UCSD-AML1 (cell line): ENCODE results near the gene PROSER3.

Experiments
- DNase-seq: peaks from one replicate; lab custom pipeline; 2025; ENCODE audit not compliant: unreplicated experiment; lab: John Stamatoyannopoulos, UW

The PROSER3 gene

GRCh38 chr19:35775298-35776101 is 17.5 kb downstream of the PROSER3 start, which contains the start of gene ARHGAP33:
Gene ARHGAP33 (plus strand): TSS chr19:35775564. CDS start chr19:35775659, 95 bp downstream.
- peak; percentile 98 for DNase-seq

DNA sequence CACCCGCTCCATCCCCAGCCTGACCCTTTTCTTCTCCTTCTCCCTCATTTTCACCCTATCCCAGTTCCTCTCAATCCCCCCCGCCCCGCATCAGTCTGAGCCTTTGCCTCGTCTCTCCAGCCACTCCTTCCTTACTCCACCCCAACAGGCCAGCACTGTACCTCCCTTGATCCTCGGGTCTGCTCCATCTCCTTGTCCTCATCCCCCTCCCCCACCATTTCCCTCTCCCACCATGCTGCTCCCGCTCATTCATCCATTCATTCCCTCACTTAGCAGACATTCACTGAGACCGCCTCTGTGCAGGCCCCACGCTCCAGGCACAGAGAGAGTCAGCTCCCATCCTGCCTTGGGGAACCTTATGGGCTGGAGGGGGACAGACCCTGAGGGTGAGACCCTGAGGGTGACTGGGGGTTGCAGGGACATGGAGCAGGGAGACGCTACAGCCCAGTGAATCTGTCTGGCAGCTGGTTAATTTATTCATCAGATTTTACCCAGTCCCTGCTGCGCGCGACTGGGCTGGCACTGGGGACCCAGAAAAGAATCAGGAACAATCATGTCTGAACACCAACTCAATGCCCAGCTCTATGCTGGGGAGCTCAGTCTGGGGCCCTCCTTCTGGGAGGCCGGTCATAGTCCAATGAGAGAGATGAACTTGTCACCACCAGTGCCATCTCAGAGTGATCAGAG is 18.3 kb downstream of the PROSER3 start:
- DNase-seq = no peak

- no peak for DNase-seq
These were observed 19.3 kb downstream of the PROSER3 start for GRCh38 chr19:35777086-35777841.

- DNase-seq = no peak
These were observed 20.0 kb downstream of the PROSER3 start for GRCh38 chr19:35777961-35778360.

GRCh38 chr19:35779033-35779432 is 21.1 kb downstream of the PROSER3 start:
- no peak for DNase-seq

DNA sequence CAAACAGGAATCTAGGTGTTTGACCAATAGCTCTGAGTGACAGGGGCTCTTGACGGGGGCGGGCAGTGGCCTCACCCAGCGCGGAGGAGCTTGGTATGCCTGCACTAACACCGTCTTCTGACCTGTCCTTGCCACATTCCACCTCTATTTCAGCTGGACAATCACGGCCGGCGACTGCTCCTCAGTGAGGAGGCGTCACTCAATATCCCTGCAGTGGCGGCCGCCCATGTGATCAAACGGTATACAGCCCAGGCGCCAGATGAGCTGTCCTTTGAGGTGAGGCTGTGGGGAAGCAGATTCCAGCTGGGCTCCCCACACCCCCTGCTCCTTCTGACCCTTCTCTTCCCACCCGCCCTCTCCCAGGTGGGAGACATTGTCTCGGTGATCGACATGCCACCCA is 22.1 kb downstream of the PROSER3 start:
- no peak for DNase-seq

DNA sequence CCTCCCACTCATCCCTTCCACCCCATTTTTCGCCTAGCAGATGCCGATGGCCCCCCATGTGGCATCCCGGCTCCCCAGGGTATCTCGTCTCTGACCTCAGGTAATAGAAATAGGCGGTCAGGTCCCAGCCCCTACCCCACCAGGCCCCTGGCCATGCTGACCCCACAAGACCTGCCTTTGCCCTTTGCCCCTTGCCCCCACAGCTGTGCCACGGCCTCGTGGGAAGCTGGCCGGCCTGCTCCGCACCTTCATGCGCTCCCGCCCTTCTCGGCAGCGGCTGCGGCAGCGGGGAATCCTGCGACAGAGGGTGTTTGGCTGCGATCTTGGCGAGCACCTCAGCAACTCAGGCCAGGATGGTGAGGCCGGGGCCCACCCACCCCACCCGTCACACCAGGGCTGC is 22.7 kb downstream of the PROSER3 start:
- no peak for DNase-seq

GRCh38 chr19:35781650-35782049 is 23.7 kb downstream of the PROSER3 start:
- no peak for DNase-seq

- DNase-seq = no peak
These were observed 24.6 kb downstream of the PROSER3 start for GRCh38 chr19:35782589-35782988.

DNA sequence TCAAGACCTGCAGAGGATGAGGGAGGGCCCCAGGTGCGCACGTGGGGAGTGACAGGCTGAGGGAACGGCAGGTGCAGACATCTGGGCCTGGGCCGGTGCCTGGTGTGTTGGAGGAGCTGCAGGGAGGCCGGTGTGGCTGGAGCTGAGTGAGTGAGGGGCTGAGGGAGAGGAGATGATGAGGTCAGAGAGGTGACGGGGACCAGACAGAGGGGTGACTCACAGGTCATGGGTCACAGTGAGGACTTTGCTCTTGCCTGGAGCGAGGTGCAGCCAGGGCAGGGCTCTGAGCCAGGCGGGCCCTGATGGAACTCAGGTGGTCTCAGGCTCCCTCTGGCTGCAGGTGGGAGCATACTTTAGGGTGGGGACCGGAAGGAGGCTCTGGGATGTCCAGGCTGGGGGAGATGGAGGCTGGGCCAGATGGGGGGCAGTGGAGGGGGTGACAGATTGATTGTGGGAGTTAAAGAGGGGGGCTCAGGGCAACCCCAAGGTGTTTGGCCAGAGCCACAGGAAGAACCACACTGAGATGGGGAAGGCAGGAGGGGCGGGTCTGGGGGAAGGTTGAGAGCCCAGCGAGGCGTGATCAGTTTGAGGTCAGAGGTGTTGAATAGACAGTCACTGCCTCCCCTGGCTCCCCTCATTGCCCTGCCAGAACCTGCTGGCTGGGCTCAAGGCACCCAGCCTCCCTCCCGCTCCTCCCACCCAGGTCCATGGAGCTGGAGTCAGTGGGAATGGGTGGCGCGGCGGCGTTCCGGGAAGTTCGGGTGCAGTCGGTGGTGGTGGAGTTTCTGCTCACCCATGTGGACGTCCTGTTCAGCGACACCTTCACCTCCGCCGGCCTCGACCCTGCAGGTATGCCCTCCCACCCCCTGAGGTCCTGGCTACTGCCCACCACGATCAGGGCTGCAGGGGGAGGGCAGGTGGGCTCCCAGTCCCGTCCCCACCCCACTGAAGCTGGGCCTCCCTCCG is 25.8 kb downstream of the PROSER3 start:
- no peak for DNase-seq

- DNase-seq = no peak
These were observed 26.7 kb downstream of the PROSER3 start for GRCh38 chr19:35784503-35785338.

GRCh38 chr19:35785339-35785627 is 27.3 kb downstream of the PROSER3 start:
- DNase-seq = no peak

DNA sequence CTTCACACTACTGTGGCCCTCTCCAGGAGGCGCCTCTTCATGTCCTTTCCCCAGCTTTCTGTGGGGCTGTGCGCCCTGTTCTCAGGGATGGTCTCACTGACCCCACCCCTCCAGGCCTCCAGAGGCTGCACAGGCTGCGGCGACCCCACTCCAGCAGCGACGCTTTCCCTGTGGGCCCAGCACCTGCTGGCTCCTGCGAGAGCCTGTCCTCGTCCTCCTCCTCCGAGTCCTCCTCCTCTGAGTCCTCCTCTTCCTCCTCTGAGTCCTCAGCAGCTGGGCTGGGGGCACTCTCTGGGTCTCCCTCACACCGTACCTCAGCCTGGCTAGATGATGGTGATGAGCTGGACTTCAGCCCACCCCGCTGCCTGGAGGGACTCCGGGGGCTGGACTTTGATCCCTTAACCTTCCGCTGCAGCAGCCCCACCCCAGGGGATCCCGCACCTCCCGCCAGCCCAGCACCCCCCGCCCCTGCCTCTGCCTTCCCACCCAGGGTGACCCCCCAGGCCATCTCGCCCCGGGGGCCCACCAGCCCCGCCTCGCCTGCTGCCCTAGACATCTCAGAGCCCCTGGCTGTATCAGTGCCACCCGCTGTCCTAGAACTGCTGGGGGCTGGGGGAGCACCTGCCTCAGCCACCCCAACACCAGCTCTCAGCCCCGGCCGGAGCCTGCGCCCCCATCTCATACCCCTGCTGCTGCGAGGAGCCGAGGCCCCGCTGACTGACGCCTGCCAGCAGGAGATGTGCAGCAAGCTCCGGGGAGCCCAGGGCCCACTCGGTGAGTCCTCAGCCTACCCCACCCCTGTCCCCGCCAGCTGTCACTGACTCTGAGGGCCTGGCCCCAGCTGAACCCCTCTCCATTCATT is 28.6 kb downstream of the PROSER3 start:
- no peak for DNase-seq

GRCh38 chr19:35787227-35787799 is 29.3 kb downstream of the PROSER3 start:
- DNase-seq = no peak

GRCh38 chr19:35788205-35788960 is 30.4 kb downstream of the PROSER3 start:
- no peak for DNase-seq

DNA sequence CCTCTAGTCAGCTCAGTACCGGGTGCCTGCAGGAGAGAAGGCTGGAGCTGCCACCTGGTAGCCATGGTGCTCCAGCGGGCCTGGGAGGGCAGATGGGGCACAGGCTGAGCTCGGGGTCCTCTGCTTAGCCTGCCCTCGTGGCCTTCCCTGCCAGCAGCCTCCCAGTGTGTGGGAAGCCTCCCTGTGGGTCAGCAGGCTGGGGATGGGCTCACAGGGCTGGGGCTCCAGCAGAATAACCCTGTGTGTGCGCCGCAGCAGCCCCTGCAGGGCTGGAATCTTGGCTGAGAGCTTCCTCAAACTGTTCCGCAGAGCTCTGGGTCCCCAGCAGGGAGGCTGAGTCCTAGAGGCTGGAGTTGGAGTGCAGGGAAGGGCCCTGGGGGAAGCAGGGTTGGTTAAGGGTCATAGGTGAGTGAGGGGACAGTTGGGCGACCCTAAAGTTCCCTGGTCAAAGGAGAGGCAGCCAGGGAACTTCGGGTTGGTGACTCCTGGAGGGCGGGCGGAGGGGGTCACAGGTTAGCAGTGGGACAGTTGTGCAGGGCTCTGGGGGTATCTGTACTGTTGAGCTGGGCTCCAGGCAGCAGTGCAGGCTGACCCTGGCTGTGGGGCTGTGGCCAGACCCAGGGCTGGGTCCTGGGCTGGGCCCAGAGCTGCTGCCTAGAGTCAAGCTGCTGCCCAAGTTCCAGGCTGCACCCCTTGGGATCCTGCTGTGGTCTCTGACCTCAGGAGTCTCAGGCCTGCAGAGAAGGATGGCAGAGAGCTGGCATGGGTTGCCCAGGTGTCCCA is 31.4 kb downstream of the PROSER3 start:
- DNase-seq = no peak
